Stimulated activated CD4-positive, alpha-beta T cell treated with anti-CD3 and anti-CD28 coated beads, Interleukin-1b, Interleukin-23, amount 100 ng/mL, for 4 hours (primary cell): ENCODE data around the gene SPATA19.

Experiments used
- DNase-seq, 2 donors: peaks; one replicate each; pipeline ENCODE4 v3.0.0-alpha.2; 2020; ENCODE audit warnings: low read depth in 2 of 2

SPATA19 gene

GRCh38 chr11:133818302-133818701 lies 27.0 kb downstream of the SPATA19 start:
- DNase-seq: no peak

DNA sequence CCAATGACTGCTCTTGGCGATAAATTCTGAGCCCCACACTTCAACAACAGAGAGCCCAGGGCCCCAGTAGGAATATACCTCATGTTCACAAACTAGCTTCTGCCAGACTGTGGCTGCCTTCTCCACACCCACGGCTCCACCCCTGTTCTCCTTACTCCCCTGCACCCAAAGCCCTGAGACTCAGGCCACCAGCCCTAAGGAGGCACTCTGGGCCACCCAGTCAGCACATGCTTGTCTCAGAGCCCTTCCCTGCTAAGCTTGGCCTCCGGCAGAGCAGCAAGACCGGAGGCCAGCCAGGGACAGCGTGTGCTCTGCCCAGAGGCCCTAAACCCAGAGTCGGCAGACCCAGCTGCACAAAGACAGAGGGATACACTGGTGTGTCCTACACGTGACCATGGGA lies 27.9 kb downstream of the SPATA19 start:
- DNase-seq: no peak

GRCh38 chr11:133816146-133816870 lies 29.0 kb downstream of the SPATA19 start:
- no peak for DNase-seq

- DNase-seq: no peak
Observed at GRCh38 chr11:133815636-133816035, 29.7 kb downstream of the SPATA19 start.

DNA sequence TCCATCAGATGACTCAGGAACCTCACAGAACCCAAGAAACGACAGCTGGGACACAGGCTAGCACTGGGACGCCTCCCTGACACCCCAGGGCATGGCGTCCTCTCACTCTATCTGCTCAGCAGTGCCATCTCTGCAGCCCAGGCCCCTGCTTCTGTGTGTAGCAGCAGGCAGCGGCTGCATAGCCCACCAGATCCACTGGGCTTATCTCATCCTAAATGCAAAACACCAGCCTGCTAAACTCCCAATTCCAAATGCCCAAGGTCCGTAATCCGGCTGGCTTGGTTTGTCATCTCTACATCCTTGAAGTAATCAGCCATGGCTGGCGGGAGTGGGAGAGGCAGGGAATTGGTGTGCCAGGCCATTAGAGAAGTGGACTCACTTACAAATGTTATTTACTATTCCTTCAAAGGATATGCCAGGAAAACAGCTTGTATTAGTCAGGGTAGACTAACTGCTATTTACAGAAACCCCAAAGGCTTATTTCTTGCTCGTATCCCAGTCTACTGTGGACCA lies 30.7 kb downstream of the SPATA19 start:
- no peak for DNase-seq

DNA sequence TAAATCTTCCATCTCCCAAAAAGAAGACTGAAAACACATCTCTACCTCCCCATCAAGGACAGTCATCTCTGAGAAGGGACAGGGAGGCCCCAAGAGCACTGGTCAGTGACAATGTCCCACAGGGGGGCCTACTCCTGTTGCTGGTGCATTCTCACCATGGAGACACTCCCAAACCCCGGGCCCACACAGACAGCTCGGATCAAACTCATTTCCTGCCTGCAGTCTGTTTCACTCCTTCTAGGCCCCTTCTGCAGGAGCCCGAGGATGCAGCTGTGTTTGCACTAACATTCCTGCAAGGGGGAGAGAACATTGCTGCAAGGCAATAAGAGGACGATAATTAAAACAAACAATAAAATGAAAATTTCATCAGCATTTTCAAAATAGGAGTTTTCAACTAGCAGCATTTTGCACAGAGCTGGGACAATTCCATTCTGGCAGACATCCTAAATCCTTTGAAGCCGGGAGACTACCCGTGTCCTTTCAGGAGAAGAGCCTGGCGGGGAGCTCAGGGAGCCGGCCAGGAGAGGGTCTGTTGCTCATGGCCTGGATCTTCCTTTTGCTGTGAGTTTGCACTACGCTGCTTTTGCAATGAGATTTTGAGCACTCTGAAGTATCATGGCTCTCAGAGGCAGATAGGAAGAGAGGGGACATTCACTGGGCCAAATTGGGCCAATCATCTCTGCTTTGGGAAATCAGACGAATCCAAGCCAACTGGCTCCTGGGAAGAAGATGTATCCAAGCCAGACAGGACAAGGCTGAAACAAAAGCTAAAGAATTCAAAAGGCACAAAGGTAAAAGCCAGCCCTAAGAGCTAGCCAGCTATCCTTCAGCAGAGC lies 33.2 kb downstream of the SPATA19 start:
- DNase-seq: no peak

DNA sequence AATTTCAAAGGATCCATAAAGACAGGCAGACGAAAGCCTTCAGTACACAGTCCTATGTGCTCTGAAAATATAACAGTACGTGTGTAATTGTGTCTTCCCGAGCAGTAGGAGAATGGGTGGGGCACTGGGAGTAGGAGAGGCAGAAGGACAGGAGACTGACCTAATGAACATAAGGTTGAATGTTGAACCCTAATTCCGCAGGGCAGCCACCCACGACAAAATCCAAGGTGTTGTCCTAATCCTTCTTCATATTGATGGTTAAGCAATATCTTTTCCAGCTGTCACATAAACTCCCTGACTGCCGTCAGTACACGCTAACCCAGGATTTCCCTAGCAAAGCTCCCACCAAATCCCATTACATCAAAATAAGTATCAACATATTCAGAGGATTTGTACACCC lies 34.5 kb downstream of the SPATA19 start:
- DNase-seq: no peak

DNA sequence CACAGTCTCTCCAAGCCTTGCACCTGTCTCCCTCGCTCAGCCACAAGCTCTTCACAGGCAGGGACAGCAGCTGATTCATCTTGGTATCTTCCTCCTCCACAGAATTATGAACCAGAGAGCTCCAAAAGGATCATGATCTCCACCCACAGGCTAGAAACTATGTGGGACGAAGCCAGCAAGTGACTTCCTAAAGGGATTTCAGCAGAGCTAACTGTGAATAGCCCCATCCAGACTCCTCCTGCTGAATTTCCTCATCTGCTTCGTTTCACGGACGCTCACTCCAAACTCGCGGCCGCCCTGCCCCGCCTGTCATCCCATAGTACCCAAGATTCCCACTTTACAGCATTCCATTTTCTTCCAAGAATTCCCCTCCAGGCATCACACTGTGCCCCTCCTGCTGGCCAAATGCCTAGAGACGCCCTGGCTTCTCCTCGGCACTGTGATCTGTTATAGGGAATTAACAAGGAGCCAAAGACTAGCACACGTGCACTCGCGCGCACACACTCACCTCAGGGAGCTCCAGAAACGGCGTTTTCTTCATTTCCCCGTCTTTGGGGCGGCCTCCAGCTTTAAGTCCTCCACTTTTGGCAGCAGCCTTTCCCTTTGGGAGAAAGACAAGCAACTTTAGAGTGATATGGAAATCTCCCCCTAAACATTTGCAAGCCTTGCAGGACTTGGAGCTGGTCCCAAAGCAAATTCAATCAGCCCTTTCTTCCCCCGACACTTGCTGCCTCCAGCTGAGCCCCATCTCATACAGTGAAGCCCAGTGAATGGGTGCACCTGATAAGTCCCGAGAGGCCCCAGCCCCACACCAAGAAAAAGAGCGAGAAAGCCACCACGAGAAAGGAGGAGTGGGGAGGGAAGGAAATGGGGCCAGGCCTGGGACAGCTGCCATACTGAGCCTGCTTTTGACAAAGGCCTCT lies 35.5 kb downstream of the SPATA19 start:
- no peak for DNase-seq

GRCh38 chr11:133808393-133809140 lies 36.7 kb downstream of the SPATA19 start:
- no peak for DNase-seq

GRCh38 chr11:133803026-133803425 lies 42.3 kb downstream of the SPATA19 start:
- DNase-seq: no peak

GRCh38 chr11:133801356-133801755 lies 44.0 kb downstream of the SPATA19 start:
- DNase-seq: no peak

DNA sequence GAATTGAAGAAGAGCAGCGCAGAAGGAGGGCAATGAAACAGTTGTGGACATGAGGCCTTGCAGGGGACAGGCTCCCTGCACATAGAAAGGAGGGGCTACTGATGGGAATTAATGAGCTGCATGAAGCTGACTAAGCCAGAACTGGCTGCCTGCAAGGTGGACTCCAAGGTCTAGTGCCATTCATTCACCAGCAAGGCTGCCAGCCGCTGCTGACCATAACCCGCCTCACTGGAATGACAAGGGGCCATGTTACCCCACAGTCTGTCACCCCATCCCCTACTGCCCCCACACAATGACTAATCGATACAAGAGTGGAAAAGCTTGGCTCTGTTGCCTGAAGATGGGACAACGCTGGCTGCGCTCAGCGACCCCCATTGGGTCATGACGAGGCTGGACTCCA lies 44.6 kb downstream of the SPATA19 start:
- no peak for DNase-seq

- no peak for DNase-seq
Observed at GRCh38 chr11:133797554-133797953, 47.8 kb downstream of the SPATA19 start.

DNA sequence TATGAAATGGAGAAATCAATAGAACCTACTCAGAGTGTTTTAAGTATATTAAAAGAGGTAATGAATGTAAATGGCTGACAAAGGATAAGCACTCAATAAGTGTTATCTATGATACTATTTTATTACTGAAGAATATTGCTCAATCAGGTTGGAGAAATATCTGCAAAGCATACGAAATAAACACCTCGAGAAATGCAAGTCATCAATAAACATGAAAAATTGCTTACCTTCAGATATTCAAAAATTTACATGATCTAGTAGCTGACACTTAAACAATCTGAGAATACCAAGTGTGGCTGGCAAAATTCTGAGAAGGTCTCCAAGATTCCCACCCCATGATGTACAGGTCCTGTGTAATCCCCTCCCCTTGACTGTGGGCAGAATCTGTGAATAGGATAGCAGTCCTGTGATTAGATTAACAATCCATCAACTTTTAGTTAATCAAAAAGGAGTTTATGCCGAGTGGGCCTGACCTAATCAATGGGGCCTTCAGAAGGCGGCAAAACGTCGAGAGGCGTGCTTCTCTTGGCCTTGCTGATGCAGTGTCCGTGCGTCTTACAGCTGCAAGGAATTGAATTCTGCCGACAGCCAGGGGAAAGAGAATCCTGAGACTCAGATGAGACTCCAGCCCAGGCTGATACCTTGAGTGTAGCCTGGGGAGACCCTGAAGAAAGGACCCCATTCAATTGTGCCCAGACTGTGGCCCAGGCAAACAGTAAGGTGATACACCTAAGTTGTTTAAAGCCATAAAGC lies 49.1 kb downstream of the SPATA19 start:
- no peak for DNase-seq

GRCh38 chr11:133795088-133795487 lies 50.2 kb downstream of the SPATA19 start:
- no peak for DNase-seq

GRCh38 chr11:133794205-133794604 lies 51.1 kb downstream of the SPATA19 start:
- no peak for DNase-seq

DNA sequence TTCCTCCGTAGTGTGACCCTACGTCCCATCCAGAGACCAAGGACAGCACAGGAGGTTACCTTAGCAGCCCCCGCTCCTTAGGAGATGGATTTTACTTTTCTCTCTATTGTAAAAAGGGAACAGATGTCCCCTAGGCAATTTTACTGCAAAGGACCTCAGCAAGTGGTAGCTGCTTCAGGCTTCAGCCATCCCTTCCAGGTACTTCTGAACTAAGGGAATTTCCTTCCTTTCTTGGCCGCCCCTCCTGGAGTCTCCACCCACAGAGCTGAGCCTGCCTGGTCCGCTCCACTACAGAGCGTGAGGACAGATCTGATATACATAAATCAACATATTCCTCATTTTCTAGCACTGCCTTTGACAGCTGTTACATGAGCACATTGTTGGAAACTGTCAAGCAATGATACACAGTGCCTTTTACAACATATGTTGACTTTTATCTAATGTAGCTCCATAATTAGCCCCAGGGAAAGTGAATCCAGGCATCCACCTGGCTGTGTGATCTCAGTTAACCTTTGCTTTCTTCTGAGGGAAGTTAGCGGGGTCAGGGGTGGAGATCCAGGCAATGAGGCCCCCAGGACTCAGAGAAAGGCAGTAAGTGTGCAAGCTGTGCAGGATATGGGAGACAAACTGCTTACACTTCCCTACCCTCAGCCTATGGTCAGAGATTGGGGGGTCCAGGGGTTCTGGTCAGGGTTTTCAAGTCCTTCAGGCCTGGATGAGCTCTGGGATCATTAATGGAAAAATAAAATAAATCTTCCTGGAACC lies 51.9 kb downstream of the SPATA19 start:
- DNase-seq: no peak

DNA sequence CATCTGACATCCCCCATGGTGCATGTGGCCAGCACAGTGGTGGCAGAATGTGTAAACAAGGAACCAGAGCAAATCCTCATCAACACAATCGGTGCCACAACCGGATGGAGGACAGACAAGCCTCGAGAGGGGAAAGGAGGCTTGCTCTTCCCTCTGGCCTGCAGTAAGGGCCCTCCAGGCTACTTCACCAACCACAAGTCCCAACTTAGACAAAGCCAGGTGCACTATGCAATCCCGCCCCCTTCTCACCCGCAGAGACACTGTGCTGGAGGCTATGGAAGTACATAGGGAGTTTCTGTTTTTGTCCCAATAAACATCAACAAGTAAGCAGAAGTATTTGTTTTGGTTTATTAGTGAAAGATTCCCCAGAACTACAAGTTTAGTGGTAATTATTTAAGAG lies 54.3 kb downstream of the SPATA19 start:
- DNase-seq: no peak
